Activated CD4-positive, alpha-beta T cell treated with anti-CD3 and anti-CD28 coated beads for 36 hours (primary cell): ENCODE data around the gene INTU. TPM values are rescaled to one million over a fixed set of nuclear protein-coding genes. Genes with fewer than 3 reads are reported as not detected.
"Not testable (repeated sequence)": the region's sequence is repeated elsewhere in the genome, so short reads cannot be mapped to it uniquely, and the experiment has no call there.

Experiments used
- ATAC-seq: fragments of 200-7000 bp; cut with Tn5 transposase; one replicate; pipeline ENCODE4 v1.10.0; 2021; ENCODE audit warnings: mild to moderate bottlenecking, moderate library complexity
- CTCF ChIA-PET: fragments of 350-600 bp; sonication (Branson Sonifier 250); formaldehyde crosslinking; loops from one replicate; lab custom pipeline; 2021; ENCODE audit warnings: antibody characterized with exemption; lab: Charles Lee
- POLR2A ChIA-PET: fragments of 350-600 bp; sonication (Branson Sonifier 250); formaldehyde crosslinking; loops from one replicate; lab custom pipeline; 2021; ENCODE audit warnings: antibody characterized with exemption, inconsistent platforms; lab: Charles Lee
- DNase-seq: peaks from one replicate; pipeline ENCODE4 v3.0.0-alpha.2; 2020
- H3K27ac Mint-ChIP-seq: one replicate; pipeline ENCODE4 v1.8.0; 2021; ENCODE audit warnings: mixed read lengths
- H3K27me3 Mint-ChIP-seq: one replicate; pipeline ENCODE4 v1.8.0; 2021; ENCODE audit warnings: mixed read lengths
- H3K36me3 Mint-ChIP-seq: one replicate; pipeline ENCODE4 v1.8.0; 2021; ENCODE audit warnings: low read depth, mixed read lengths
- H3K4me1 Mint-ChIP-seq: one replicate; pipeline ENCODE4 v1.8.0; 2021; ENCODE audit warnings: mixed read lengths
- H3K4me3 Mint-ChIP-seq: one replicate; pipeline ENCODE4 v1.8.0; 2021; ENCODE audit warnings: mild to moderate bottlenecking, moderate library complexity, mixed read lengths
- H3K9me3 Mint-ChIP-seq: one replicate; pipeline ENCODE4 v1.8.0; 2021; ENCODE audit warnings: low read depth, mixed read lengths
- intact Hi-C, 2 experiments: fragments of 100-400 bp; cut with DNase I in 1 of 2; cut with micrococcal nuclease in 1 of 2; formaldehyde crosslinking; loops; one replicate each; pipeline versions ENCODE4 v1.14.2 to v1.15.1; 2022 to 2024; cut with DNase I, micrococcal nuclease
- total RNA-seq, 2 experiments: library from RNA; stranded (reverse); gene quantifications; one replicate each; pipeline ENCODE4 v1.2.3, GENCODE V29; 2021

Gene INTU
- total RNA-seq, 2 experiments from 2014 or later = 0.50 to 0.56 TPM

- Mint-ChIP-seq H3K36me3 (no peaks in the 10 kb centered on the region), H3K9me3 (no peaks in the 10 kb centered on the region), H3K4me3 (no peak overlapping the region), H3K4me1 (no peaks in the 10 kb centered on the region), H3K27me3 (peaks cover 9% of the 10 kb centered on the region), H3K27ac (no peak overlapping the region)
- CTCF ChIA-PET = interaction anchor here (0.6 kb wide), 1 partner anchor 582 kb away, joined by 3 read pairs; no protein-coding TSS in a partner anchor
- ATAC-seq = no peak
- intact Hi-C loops = no loop called here
- POLR2A ChIA-PET = no interaction called here
- DNase-seq = no peak
Observed at GRCh38 chr4:127643791-127644190, 11.0 kb downstream of the INTU start.

- intact Hi-C loops = no loop called here
- Mint-ChIP-seq H3K9me3 (no peaks in the 10 kb centered on the region), H3K27ac (no peak overlapping the region), H3K27me3 (peaks cover 2% of the 10 kb centered on the region), H3K36me3 (no peaks in the 10 kb centered on the region), H3K4me3 (no peak overlapping the region), H3K4me1 (no peaks in the 10 kb centered on the region)
- POLR2A ChIA-PET = no interaction called here
- no peak for ATAC-seq
- CTCF ChIA-PET = no interaction called here
- DNase-seq = no peak
Observed at GRCh38 chr4:127648061-127648460, 15.3 kb downstream of the INTU start.

- ATAC-seq, H3K4me3 Mint-ChIP-seq, H3K4me1 Mint-ChIP-seq, H3K36me3 Mint-ChIP-seq, CTCF ChIA-PET, H3K27me3 Mint-ChIP-seq, DNase-seq, H3K9me3 Mint-ChIP-seq, H3K27ac Mint-ChIP-seq, intact Hi-C loops, POLR2A ChIA-PET: not testable (repeated sequence)
Observed at GRCh38 chr4:127655590-127655989, 22.8 kb downstream of the INTU start.

- peaks cover 2% of the 10 kb centered on the region for H3K27me3 Mint-ChIP-seq
- DNase-seq (no peak), ATAC-seq (no peak)
- POLR2A ChIA-PET = no interaction called here
- CTCF ChIA-PET = interaction anchor here (0.9 kb wide), 1 partner anchor 14 kb away, joined by 4 read pairs; no protein-coding TSS in a partner anchor
- intact Hi-C loops = no loop called here
- H3K4me1 Mint-ChIP-seq = no peaks in the 10 kb centered on the region
- H3K4me3 Mint-ChIP-seq = no peak overlapping the region
- H3K9me3 Mint-ChIP-seq = no peaks in the 10 kb centered on the region
- no peak overlapping the region for H3K27ac Mint-ChIP-seq
- no peaks in the 10 kb centered on the region for H3K36me3 Mint-ChIP-seq
Observed at GRCh38 chr4:127656047-127656680, 23.4 kb downstream of the INTU start.

- ChIA-PET POLR2A (no interaction called here), CTCF (interaction anchor here (1.0 kb wide), 1 partner anchor 72 kb away, joined by 3 read pairs; no protein-coding TSS in a partner anchor)
- H3K36me3 Mint-ChIP-seq = no peaks in the 10 kb centered on the region
- H3K4me1 Mint-ChIP-seq = no peaks in the 10 kb centered on the region
- no peak overlapping the region for H3K4me3 Mint-ChIP-seq
- H3K27me3 Mint-ChIP-seq = peaks cover 2% of the 10 kb centered on the region
- ATAC-seq = no peak
- no peak for DNase-seq
- intact Hi-C loops = no loop called here
- H3K9me3 Mint-ChIP-seq = no peaks in the 10 kb centered on the region
- H3K27ac Mint-ChIP-seq = no peak overlapping the region
Observed at GRCh38 chr4:127660284-127660885, 27.6 kb downstream of the INTU start.

GRCh38 chr4:127667116-127667515 is 34.4 kb downstream of the INTU start:
- Mint-ChIP-seq H3K4me1 (no peaks in the 10 kb centered on the region), H3K36me3 (no peaks in the 10 kb centered on the region), H3K27me3 (no peaks in the 10 kb centered on the region), H3K27ac (no peak overlapping the region), H3K4me3 (no peak overlapping the region), H3K9me3 (no peaks in the 10 kb centered on the region)
- POLR2A ChIA-PET = no interaction called here
- ATAC-seq (no peak), DNase-seq (no peak)
- CTCF ChIA-PET = interaction anchor here (0.6 kb wide), 1 partner anchor 28 kb away, joined by 4 read pairs; no protein-coding TSS in a partner anchor
- intact Hi-C loops = no loop called here

- H3K4me1 Mint-ChIP-seq = no peaks in the 10 kb centered on the region
- no peaks in the 10 kb centered on the region for H3K36me3 Mint-ChIP-seq
- ChIA-PET POLR2A (no interaction called here), CTCF (no interaction called here)
- ATAC-seq (no peak), DNase-seq (no peak)
- no peaks in the 10 kb centered on the region for H3K9me3 Mint-ChIP-seq
- intact Hi-C loops = no loop called here
- H3K27me3 Mint-ChIP-seq = no peaks in the 10 kb centered on the region
- H3K27ac Mint-ChIP-seq = no peak overlapping the region
- no peak overlapping the region for H3K4me3 Mint-ChIP-seq
Observed at GRCh38 chr4:127667772-127668171, 35.0 kb downstream of the INTU start.

- ChIA-PET POLR2A (no interaction called here), CTCF (interaction anchor here (0.6 kb wide), 1 partner anchor 31 kb away, joined by 3 read pairs; no protein-coding TSS in a partner anchor)
- H3K4me3 Mint-ChIP-seq = no peak overlapping the region
Observed at GRCh38 chr4:127668770-127669169, 36.0 kb downstream of the INTU start.

GRCh38 chr4:127669691-127670090 is 36.9 kb downstream of the INTU start:
- ATAC-seq = no peak
- no peak overlapping the region for H3K27ac Mint-ChIP-seq
- POLR2A ChIA-PET = no interaction called here
- H3K4me1 Mint-ChIP-seq = no peaks in the 10 kb centered on the region
- intact Hi-C loops = no loop called here
- no peaks in the 10 kb centered on the region for H3K27me3 Mint-ChIP-seq
- CTCF ChIA-PET = no interaction called here
- no peaks in the 10 kb centered on the region for H3K36me3 Mint-ChIP-seq
- H3K9me3 Mint-ChIP-seq = no peaks in the 10 kb centered on the region
- DNase-seq = no peak
- H3K4me3 Mint-ChIP-seq = no peak overlapping the region

More at GRCh38 chr4:127668770-127669169, 36.0 kb downstream of the INTU start:
- no peak overlapping the region for H3K27ac Mint-ChIP-seq
- ATAC-seq = no peak
- intact Hi-C loops = no loop called here
- no peaks in the 10 kb centered on the region for H3K36me3 Mint-ChIP-seq
- no peaks in the 10 kb centered on the region for H3K9me3 Mint-ChIP-seq
- DNase-seq = no peak
- no peaks in the 10 kb centered on the region for H3K4me1 Mint-ChIP-seq
- no peaks in the 10 kb centered on the region for H3K27me3 Mint-ChIP-seq

GRCh38 chr4:127672111-127672510 is 39.4 kb downstream of the INTU start:
- DNase-seq = no peak
- intact Hi-C loops = no loop called here
- Mint-ChIP-seq H3K27me3 (no peaks in the 10 kb centered on the region), H3K4me3 (no peak overlapping the region), H3K9me3 (no peaks in the 10 kb centered on the region), H3K36me3 (no peaks in the 10 kb centered on the region), H3K27ac (no peak overlapping the region), H3K4me1 (no peaks in the 10 kb centered on the region)
- POLR2A ChIA-PET = no interaction called here
- CTCF ChIA-PET = no interaction called here
- no peak for ATAC-seq

GRCh38 chr4:127685292-127685691 is 52.5 kb downstream of the INTU start:
- Mint-ChIP-seq H3K27me3 (no peaks in the 10 kb centered on the region), H3K9me3 (no peaks in the 10 kb centered on the region), H3K27ac (no peak overlapping the region), H3K4me1 (no peaks in the 10 kb centered on the region), H3K4me3 (no peak overlapping the region), H3K36me3 (no peaks in the 10 kb centered on the region)
- intact Hi-C loops = no loop called here
- ChIA-PET POLR2A (no interaction called here), CTCF (no interaction called here)
- ATAC-seq (no peak), DNase-seq (no peak)

- no peak overlapping the region for H3K4me3 Mint-ChIP-seq
- H3K27ac Mint-ChIP-seq = no peak overlapping the region
- POLR2A ChIA-PET = no interaction called here
- no peaks in the 10 kb centered on the region for H3K36me3 Mint-ChIP-seq
- CTCF ChIA-PET = interaction anchor here (0.5 to 1.3 kb wide), 2 partner anchors 23 to 263 kb away, joined by 3 read pairs; no protein-coding TSS in a partner anchor
- DNase-seq = no peak
- intact Hi-C loops = no loop called here
- ATAC-seq = no peak
- no peaks in the 10 kb centered on the region for H3K4me1 Mint-ChIP-seq
- H3K27me3 Mint-ChIP-seq = no peaks in the 10 kb centered on the region
- H3K9me3 Mint-ChIP-seq = no peaks in the 10 kb centered on the region
Observed at GRCh38 chr4:127686658-127687057, 53.9 kb downstream of the INTU start.
